OCI-LY1 (cell line): Measurements from ENCODE around the gene FXR1.

Source experiments
- CTCF ChIP-seq: fragments of 200-600 bp; sonication (generic), shearing (Covaris generic); IDR thresholded peaks from 2 replicates; pipeline ENCODE4 v1.5.1; 2017; ENCODE audit warnings: mild to moderate bottlenecking, antibody characterized with exemption, low read length, moderate library complexity, mixed read lengths
- EZH2 ChIP-seq: fragments of 200-600 bp; sonication (generic), shearing (Covaris generic); IDR thresholded peaks from 2 replicates; pipeline ENCODE4 v1.8.0; 2017; ENCODE audit warnings: borderline replicate concordance, mixed run types, mild to moderate bottlenecking, antibody characterized with exemption, low read length, moderate library complexity, mixed read lengths

GRCh38 chr3:180990505-180990904 is 78.0 kb downstream of the FXR1 start:
- TF ChIP-seq CTCF: no peak
- TF ChIP-seq EZH2: no peak
